PC-9 (cell line): ENCODE results near the gene LRRC55. TPM values are rescaled to one million over a fixed set of nuclear protein-coding genes. Genes with fewer than 3 reads are reported as not detected.

Experiments used
- Bru-seq: library from RNA; stranded (reverse); fragments of 400-500 nt; gene quantifications from one replicate; lab custom pipeline; 2021; lab: Mats Ljungman, UMichigan
- BruChase-seq, 2 experiments: library from RNA; stranded (reverse); fragments of 400-500 nt; gene quantifications; one replicate each; lab custom pipeline; 2021; lab: Mats Ljungman, UMichigan
- BruUV-seq: library from RNA; stranded (reverse); fragments of 400-500 nt; replicated peaks from 2 replicates; lab custom pipeline; 2021; lab: Mats Ljungman, UMichigan
- CTCF ChIA-PET: fragments of 300-600 bp; sonication (Branson Sonifier 250); formaldehyde crosslinking; loops from one replicate; lab custom pipeline; 2022; ENCODE audit warnings: antibody characterized with exemption; lab: Charles Lee
- POLR2A ChIA-PET: fragments of 300-600 bp; sonication (Branson Sonifier 250); formaldehyde crosslinking; loops from one replicate; lab custom pipeline; 2022; ENCODE audit warnings: antibody characterized with exemption; ENCODE audit not compliant: unreplicated experiment; lab: Charles Lee
- DNase-seq, 2 experiments: peaks; one replicate each; pipeline versions ENCODE4 v3.0.0 to v3.0.0-alpha.2; 2015 to 2022; ENCODE audit warnings: mixed read lengths in 1 of 2
- H2AFZ ChIP-seq: fragments of 200-600 bp; sonication (generic); 2 replicates; pipeline ENCODE4 v1.8.1; 2017; ENCODE audit warnings: antibody characterized with exemption
- H3F3A ChIP-seq: fragments of 200-600 bp; sonication (generic); 2 replicates; pipeline ENCODE4 v1.8.1; 2017; ENCODE audit warnings: antibody characterized with exemption, mild to moderate bottlenecking, low read depth; ENCODE audit not compliant: insufficient read depth
- H3K27ac ChIP-seq: fragments of 200-600 bp; sonication (generic); 2 replicates; pipeline ENCODE4 v1.6.1; 2016; ENCODE audit warnings: mixed run types
- H3K27me3 ChIP-seq: fragments of 200-600 bp; sonication (generic); 2 replicates; pipeline ENCODE4 v1.6.1; 2016; ENCODE audit warnings: low read depth, mixed run types; ENCODE audit not compliant: insufficient read depth
- H3K36me3 ChIP-seq: fragments of 200-600 bp; sonication (generic); 2 replicates; pipeline ENCODE4 v1.6.1; 2016; ENCODE audit warnings: low read depth, mixed run types
- H3K4me1 ChIP-seq: fragments of 200-600 bp; sonication (generic); replicated peaks from 2 replicates; pipeline ENCODE4 v1.6.1; 2016; ENCODE audit warnings: mixed run types; ENCODE audit not compliant: insufficient read depth
- H3K4me2 ChIP-seq: fragments of 200-600 bp; sonication (generic); 2 replicates; pipeline ENCODE4 v1.6.1; 2017; ENCODE audit warnings: mixed run types
- H3K4me3 ChIP-seq: fragments of 200-600 bp; sonication (generic); 2 replicates; pipeline ENCODE4 v1.6.1; 2016; ENCODE audit warnings: mixed run types
- H3K79me2 ChIP-seq: fragments of 200-600 bp; sonication (generic); 2 replicates; pipeline ENCODE4 v1.6.1; 2017; ENCODE audit warnings: low read depth, mixed run types
- H3K9me2 ChIP-seq: fragments of 200-600 bp; sonication (generic); 2 replicates; pipeline ENCODE4 v1.8.1; 2017; ENCODE audit warnings: mild to moderate bottlenecking; ENCODE audit not compliant: insufficient read depth
- H3K9me3 ChIP-seq: fragments of 200-600 bp; sonication (generic); 2 replicates; pipeline ENCODE4 v1.8.1; 2016; ENCODE audit warnings: low read depth; ENCODE audit not compliant: insufficient read depth
- H4K20me1 ChIP-seq: fragments of 200-600 bp; sonication (generic); 2 replicates; pipeline ENCODE4 v1.8.1; 2017; ENCODE audit not compliant: insufficient read depth
- EZH2 ChIP-seq: fragments of 200-600 bp; sonication (generic); IDR thresholded peaks from 2 replicates; pipeline ENCODE4 v1.8.0; 2017; ENCODE audit warnings: antibody characterized with exemption, low read depth
- intact Hi-C: fragments of 100-400 bp; cut with micrococcal nuclease; formaldehyde crosslinking; loops from one replicate; pipeline ENCODE4 v1.10.0; 2022; ENCODE audit not compliant: unreplicated experiment
- long read RNA-seq: library from polyadenylated mRNA; stranded (forward); transcript quantifications from one replicate; pipeline ENCODE4 v2.0.0, GENCODE V29; 2022
- total RNA-seq: library from RNA; stranded (reverse); gene quantifications from 2 replicates; pipeline ENCODE4 v1.2.3, GENCODE V29; 2021
- TF ChIP-seq, protein P1 (sequence below): fragments of 200-600 bp; sonication (generic); conservative IDR thresholded peaks from 2 replicates; pipeline ENCODE4 v1.6.1; 2017; ENCODE audit warnings: mixed run types, antibody characterized with exemption, mild to moderate bottlenecking, moderate library complexity

Gene LRRC55, protein sequence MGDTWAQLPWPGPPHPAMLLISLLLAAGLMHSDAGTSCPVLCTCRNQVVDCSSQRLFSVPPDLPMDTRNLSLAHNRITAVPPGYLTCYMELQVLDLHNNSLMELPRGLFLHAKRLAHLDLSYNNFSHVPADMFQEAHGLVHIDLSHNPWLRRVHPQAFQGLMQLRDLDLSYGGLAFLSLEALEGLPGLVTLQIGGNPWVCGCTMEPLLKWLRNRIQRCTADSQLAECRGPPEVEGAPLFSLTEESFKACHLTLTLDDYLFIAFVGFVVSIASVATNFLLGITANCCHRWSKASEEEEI
- not detected in 2 replicates for total RNA-seq
- Bru-seq, nascent RNA, result not detected
- BruChase-seq, experiment 1, labeled RNA remaining after a 2-hour chase, result not detected
- BruChase-seq, experiment 2, labeled RNA remaining after a 6-hour chase, result not detected
- long read RNA-seq, result 0 reads

DNA sequence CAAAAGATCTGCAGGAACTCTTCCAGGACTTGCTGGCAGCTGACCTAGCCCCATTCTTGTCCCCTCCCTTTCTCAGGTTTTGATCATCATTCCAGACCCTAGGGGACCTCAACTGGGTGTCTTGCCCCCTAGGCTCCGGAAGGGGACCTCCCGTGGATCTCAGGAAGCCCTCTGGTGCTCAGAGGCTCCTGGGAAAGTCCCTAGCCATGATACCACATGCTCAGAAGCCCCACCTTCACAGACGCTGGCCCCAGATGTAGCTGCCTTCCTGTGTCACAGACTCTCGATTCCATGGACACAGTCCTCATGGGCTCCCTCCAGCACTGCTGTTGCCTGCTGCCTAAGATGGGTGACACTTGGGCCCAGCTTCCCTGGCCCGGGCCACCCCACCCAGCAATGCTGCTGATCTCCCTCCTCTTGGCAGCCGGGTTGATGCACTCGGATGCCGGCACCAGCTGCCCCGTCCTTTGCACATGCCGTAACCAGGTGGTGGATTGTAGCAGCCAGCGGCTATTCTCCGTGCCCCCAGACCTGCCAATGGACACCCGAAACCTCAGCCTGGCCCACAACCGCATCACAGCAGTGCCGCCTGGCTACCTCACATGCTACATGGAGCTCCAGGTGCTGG lies at the start of gene LRRC55:
TSS of gene LRRC55 (plus strand) at position 276 of the 628 bp plus-strand sequence. CDS start at position 346, 70 bp downstream.
- Histone ChIP-seq H3K27ac (no peak within 1 kb of the TSS), H4K20me1 (no peaks in the 10 kb centered on the region), H3K36me3 (no peaks in the 10 kb centered on the region), H3K4me2 (no peak within 1 kb of the TSS), H3F3A (no peaks in the 10 kb centered on the region), H3K4me3 (no peak within 1 kb of the TSS), H3K4me1 (no peaks in the 10 kb centered on the region), H3K79me2 (no peaks in the 10 kb centered on the region), H3K9me2 (no peaks in the 10 kb centered on the region), H3K27me3 (peaks cover 42% of the 10 kb centered on the region; the same call in 1 of the 2 replicates), H2AFZ (no peak within 1 kb of the TSS), H3K9me3 (no peaks in the 10 kb centered on the region)
- no peak for DNase-seq
- POLR2A ChIA-PET, result no interaction called here
- intact Hi-C loops, result no loop called here
- TF ChIP-seq, protein P1, sequence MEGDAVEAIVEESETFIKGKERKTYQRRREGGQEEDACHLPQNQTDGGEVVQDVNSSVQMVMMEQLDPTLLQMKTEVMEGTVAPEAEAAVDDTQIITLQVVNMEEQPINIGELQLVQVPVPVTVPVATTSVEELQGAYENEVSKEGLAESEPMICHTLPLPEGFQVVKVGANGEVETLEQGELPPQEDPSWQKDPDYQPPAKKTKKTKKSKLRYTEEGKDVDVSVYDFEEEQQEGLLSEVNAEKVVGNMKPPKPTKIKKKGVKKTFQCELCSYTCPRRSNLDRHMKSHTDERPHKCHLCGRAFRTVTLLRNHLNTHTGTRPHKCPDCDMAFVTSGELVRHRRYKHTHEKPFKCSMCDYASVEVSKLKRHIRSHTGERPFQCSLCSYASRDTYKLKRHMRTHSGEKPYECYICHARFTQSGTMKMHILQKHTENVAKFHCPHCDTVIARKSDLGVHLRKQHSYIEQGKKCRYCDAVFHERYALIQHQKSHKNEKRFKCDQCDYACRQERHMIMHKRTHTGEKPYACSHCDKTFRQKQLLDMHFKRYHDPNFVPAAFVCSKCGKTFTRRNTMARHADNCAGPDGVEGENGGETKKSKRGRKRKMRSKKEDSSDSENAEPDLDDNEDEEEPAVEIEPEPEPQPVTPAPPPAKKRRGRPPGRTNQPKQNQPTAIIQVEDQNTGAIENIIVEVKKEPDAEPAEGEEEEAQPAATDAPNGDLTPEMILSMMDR, result no peak
- no peak for TF ChIP-seq EZH2
- BruUV-seq, result no TSS peak
- CTCF ChIA-PET, result no interaction called here

DNA sequence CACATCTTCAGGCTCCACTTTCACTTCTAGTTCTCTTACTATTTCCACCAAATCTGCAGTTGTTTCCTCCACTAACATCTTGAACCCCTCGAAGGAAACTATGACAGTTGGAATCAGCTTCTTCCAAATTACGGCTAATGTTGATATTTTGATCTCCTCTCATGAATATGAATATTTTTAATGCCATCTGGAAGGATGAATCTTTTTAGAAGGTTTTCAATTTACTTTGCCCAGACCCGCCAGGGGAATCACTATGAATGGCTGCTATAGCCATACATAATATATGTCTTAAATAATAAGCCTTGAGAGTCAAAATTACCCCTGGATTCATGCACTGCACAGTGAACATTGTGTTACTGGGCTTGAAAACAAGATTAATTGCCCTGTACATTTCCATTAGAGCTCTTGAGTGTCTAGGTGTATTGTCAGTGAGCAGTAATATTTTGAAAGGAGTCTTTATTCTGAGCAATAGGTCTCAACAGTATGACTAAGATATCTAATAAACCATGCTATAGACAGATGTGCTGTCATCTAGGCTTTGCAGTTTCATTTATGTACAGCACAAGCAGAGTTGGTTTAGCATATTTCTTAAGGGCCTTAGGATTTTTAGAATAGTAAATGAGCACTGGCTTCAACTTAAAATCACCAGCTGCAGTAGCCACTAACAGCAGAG lies 48.3 kb upstream of the LRRC55 start:
- no peak overlapping the region for H3K4me2 ChIP-seq

DNA sequence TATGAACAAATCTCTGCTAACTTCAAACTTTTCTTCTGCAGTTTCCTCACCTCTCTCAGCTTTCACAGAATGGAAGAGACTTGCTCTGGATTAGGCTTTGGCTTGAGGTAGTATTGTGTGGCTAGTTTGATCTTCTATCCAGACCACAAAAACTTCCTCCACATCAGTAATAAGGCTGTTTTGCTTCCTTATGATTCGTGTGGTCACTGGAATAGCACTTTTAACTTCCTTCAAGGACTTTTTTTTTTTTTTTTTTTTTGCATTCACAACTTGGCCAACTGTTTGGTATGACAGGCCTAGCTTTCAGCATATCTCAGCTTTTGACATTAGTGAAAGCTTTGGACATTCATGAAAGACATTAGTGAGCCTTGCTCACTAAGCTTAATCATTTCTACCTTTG lies 47.5 kb upstream of the LRRC55 start:
- TF ChIP-seq EZH2, result no peak
- TF ChIP-seq, protein P1, result no peak
- ChIA-PET POLR2A (no interaction called here), CTCF (interaction anchor here (0.7 kb wide), 1 partner anchor 1367 kb away, joined by 14 read pairs; no protein-coding TSS in a partner anchor)
- Histone ChIP-seq H3K27ac (no peak overlapping the region), H3K4me3 (no peak overlapping the region), H3K79me2 (no peaks in the 10 kb centered on the region), H3K9me3 (no peaks in the 10 kb centered on the region), H3K36me3 (no peaks in the 10 kb centered on the region), H3F3A (no peaks in the 10 kb centered on the region), H3K4me2 (no peak overlapping the region), H3K9me2 (no peaks in the 10 kb centered on the region), H3K4me1 (peaks cover 3% of the 10 kb centered on the region; the same call in 1 of the 2 replicates), H4K20me1 (no peaks in the 10 kb centered on the region), H2AFZ (no peak overlapping the region), H3K27me3 (no peaks in the 10 kb centered on the region)
- BruUV-seq, result no TSS peak
- intact Hi-C loops, result no loop called here
- peak in 1 of 2 experiments; percentile 56 for DNase-seq

More for the DNA sequence above, 48.3 kb upstream of the LRRC55 start:
- ChIA-PET POLR2A (no interaction called here), CTCF (no interaction called here)
- no peaks in the 10 kb centered on the region for H3K36me3 ChIP-seq
- TF ChIP-seq, protein P1, result no peak
- TF ChIP-seq EZH2, result no peak
- no peak overlapping the region for H3K4me3 ChIP-seq
- no TSS peak for BruUV-seq
- H3K9me2 ChIP-seq, result no peaks in the 10 kb centered on the region
- no peaks in the 10 kb centered on the region for H3K27me3 ChIP-seq
- intact Hi-C loops, result no loop called here
- H3K27ac ChIP-seq, result no peak overlapping the region
- no peaks in the 10 kb centered on the region for H4K20me1 ChIP-seq
- peaks cover 5% of the 10 kb centered on the region for H3F3A ChIP-seq
- no peak for DNase-seq
- H3K4me1 ChIP-seq, result peaks cover 11% of the 10 kb centered on the region
- no peaks in the 10 kb centered on the region for H3K79me2 ChIP-seq
- H3K9me3 ChIP-seq, result no peaks in the 10 kb centered on the region
- no peak overlapping the region for H2AFZ ChIP-seq
